HG02973 (cell line): ENCODE measurements around the gene CTNNAL1.
"Not testable (repeated sequence)": the region's sequence is repeated elsewhere in the genome, so short reads cannot be mapped to it uniquely, and the experiment has no call there.

ENCODE experiments used
- ATAC-seq: cut with Tn5 transposase; IDR thresholded peaks from one replicate; pipeline ENCODE4 v1.9.1; 2021; ENCODE audit warnings: moderate library complexity; ENCODE audit not compliant: unreplicated experiment

The CTNNAL1 gene

GRCh38 chr9:109012876-109013678 is at the start of gene CTNNAL1:
CTNNAL1 (minus strand) TSS chr9:109013499; CDS start chr9:109013442, 57 bp downstream.
- peak; percentile 55 for ATAC-seq

GRCh38 chr9:109062543-109062942 is 49.2 kb upstream of the CTNNAL1 start:
- ATAC-seq, result no peak

GRCh38 chr9:109060191-109060590 is 46.9 kb upstream of the CTNNAL1 start:
- no peak for ATAC-seq

- ATAC-seq, result not testable (repeated sequence)
These were observed 39.8 kb upstream of the CTNNAL1 start for GRCh38 chr9:109053121-109053520.

- ATAC-seq, result no peak
These were observed 39.1 kb upstream of the CTNNAL1 start for GRCh38 chr9:109052416-109052815.

- ATAC-seq, result no peak
These were observed 38.4 kb upstream of the CTNNAL1 start for GRCh38 chr9:109051733-109052132.

GRCh38 chr9:109050444-109050843 is 37.1 kb upstream of the CTNNAL1 start:
- ATAC-seq, result no peak

- no peak for ATAC-seq
These were observed 35.5 kb upstream of the CTNNAL1 start for GRCh38 chr9:109048822-109049221.

GRCh38 chr9:109047259-109047658 is 34.0 kb upstream of the CTNNAL1 start:
- no peak for ATAC-seq

- no peak for ATAC-seq
These were observed 33.0 kb upstream of the CTNNAL1 start for GRCh38 chr9:109046346-109046745.

- ATAC-seq, result no peak
These were observed 30.3 kb upstream of the CTNNAL1 start for GRCh38 chr9:109043578-109043977.

GRCh38 chr9:109040571-109040970 is 27.3 kb upstream of the CTNNAL1 start:
- ATAC-seq, result no peak

- no peak for ATAC-seq
These were observed 26.2 kb upstream of the CTNNAL1 start for GRCh38 chr9:109039539-109039938.

- no peak for ATAC-seq
These were observed 24.8 kb upstream of the CTNNAL1 start for GRCh38 chr9:109037946-109038715.

GRCh38 chr9:109036744-109037680 is 23.7 kb upstream of the CTNNAL1 start:
- ATAC-seq, result no peak

GRCh38 chr9:109035684-109036423 is 22.6 kb upstream of the CTNNAL1 start:
- no peak for ATAC-seq

GRCh38 chr9:109033941-109034700 is 20.8 kb upstream of the CTNNAL1 start:
- no peak for ATAC-seq

GRCh38 chr9:109031241-109031640 is 17.9 kb upstream of the CTNNAL1 start:
- no peak for ATAC-seq

- ATAC-seq, result no peak
These were observed 17.1 kb upstream of the CTNNAL1 start for GRCh38 chr9:109030426-109030825.

- no peak for ATAC-seq
These were observed 15.2 kb upstream of the CTNNAL1 start for GRCh38 chr9:109028457-109028856.
